ENCODE data around the gene DLG1. TPM values are rescaled to one million over a fixed set of nuclear protein-coding genes. Genes with fewer than 3 reads are reported as not detected.
"Not testable (repeated sequence)": the region's sequence is repeated elsewhere in the genome, so short reads cannot be mapped to it uniquely, and the experiment has no call there.

Gene DLG1
- total and polyA plus RNA-seq, 4 experiments from 2014 or later: 21.4 to 92.1 (median 61.2) TPM

DNA sequence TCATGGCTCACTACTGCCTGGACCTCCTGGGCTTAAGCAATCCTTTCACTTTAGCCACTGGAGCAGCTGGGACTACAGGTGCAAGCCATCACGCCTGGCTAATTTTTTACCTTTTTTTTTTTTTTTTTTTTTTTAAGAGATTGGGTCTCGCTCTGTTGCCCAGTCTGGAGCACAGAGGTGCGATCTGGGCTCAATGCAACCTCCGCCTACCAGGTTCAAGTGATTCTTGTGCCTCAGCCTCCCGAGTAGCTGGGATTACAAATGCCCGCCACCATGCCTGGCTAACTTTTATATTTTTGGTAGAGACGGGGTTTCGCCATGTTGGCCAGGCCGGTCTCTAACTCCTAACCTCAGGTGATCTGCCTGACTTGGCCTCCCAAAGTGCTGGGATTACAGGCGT is 218.1 kb downstream of the DLG1 start:
- no peaks in the 10 kb centered on the region for H3K4me1 Mint-ChIP-seq
- no peak overlapping the region for H3K27ac ChIP-seq (ENCODE audit: low read depth, low read length)
- H3K9me3 ChIP-seq (ENCODE audit: control insufficient read depth in 1 of 2, low read length in 2 of 2): no peaks in the 10 kb centered on the region
- intact Hi-C loops (cut with micrococcal nuclease): no loop called here
- H3K27me3 ChIP-seq (ENCODE audit: insufficient read depth, low read length): no peaks in the 10 kb centered on the region
- no peaks in the 10 kb centered on the region for H3K36me3 ChIP-seq (ENCODE audit: insufficient read depth, low read length)
- ChIA-PET CTCF (ENCODE audit: partially characterized antibody) (interaction anchor here (0.7 kb wide), 1 partner anchor 815 kb away, joined by 4 read pairs; no protein-coding TSS in a partner anchor), POLR2A (ENCODE audit: partially characterized antibody) (no interaction called here)
- H3K4me3 ChIP-seq (ENCODE audit: low read length in 2 of 2): no peak overlapping the region
- H3K9me3 Mint-ChIP-seq: no peaks in the 10 kb centered on the region
- peaks cover 10 to 30% of the 10 kb centered on the region in 2 donors for H3K36me3 Mint-ChIP-seq
- no peaks in the 10 kb centered on the region for H3K27me3 Mint-ChIP-seq
- no peak for DNase-seq
- no peak overlapping the region for H3K27ac Mint-ChIP-seq
- H3K4me1 ChIP-seq (ENCODE audit: insufficient read depth, low read length): no peaks in the 10 kb centered on the region
- H3K4me3 Mint-ChIP-seq: no peak overlapping the region

DNA sequence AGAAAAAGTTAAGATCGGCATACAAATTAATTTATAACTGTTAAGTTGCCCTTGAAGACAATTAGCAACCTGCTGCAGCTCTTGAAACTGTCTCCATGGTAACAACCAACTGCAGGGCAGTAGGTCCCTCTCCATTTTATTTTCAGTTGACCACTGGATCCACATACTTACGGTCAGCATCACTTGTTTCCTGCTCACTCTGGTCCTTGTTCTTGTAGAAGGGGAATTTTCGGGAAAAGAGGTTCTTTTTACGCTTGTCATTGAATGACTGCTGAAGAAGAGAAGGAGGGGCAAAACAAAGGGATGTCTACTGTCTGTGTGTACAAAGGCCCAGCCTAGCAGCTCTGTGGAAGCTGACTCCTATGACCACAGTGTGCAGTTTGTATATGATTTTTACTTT is 222.0 kb downstream of the DLG1 start:
- Histone ChIP-seq H3K4me3 (ENCODE audit: low read length in 2 of 2) (no peak overlapping the region), H3K27me3 (ENCODE audit: insufficient read depth, low read length) (no peaks in the 10 kb centered on the region), H3K4me1 (ENCODE audit: insufficient read depth, low read length) (no peaks in the 10 kb centered on the region), H3K27ac (ENCODE audit: low read depth, low read length) (no peak overlapping the region), H3K36me3 (ENCODE audit: insufficient read depth, low read length) (no peaks in the 10 kb centered on the region), H3K9me3 (ENCODE audit: control insufficient read depth in 1 of 2, low read length in 2 of 2) (no peaks in the 10 kb centered on the region)
- ChIA-PET CTCF (ENCODE audit: partially characterized antibody) (interaction anchor here (1.7 kb wide), 1 partner anchor 75 kb away, joined by 3 read pairs; no protein-coding TSS in a partner anchor), POLR2A (ENCODE audit: partially characterized antibody) (no interaction called here)
- Mint-ChIP-seq H3K4me3 (no peak overlapping the region), H3K4me1 (no peaks in the 10 kb centered on the region), H3K36me3 (peaks cover 3 to 27% of the 10 kb centered on the region in 2 donors), H3K9me3 (no peaks in the 10 kb centered on the region), H3K27me3 (no peaks in the 10 kb centered on the region), H3K27ac (no peak overlapping the region)
- no peak for DNase-seq
- intact Hi-C loops (cut with micrococcal nuclease): no loop called here

GRCh38 chr3:197068077-197068476 is 230.3 kb downstream of the DLG1 start:
- Histone ChIP-seq H3K9me3 (ENCODE audit: control insufficient read depth in 1 of 2, low read length in 2 of 2) (no peaks in the 10 kb centered on the region), H3K27me3 (ENCODE audit: insufficient read depth, low read length) (no peaks in the 10 kb centered on the region), H3K4me1 (ENCODE audit: insufficient read depth, low read length) (no peaks in the 10 kb centered on the region), H3K4me3 (ENCODE audit: low read length in 2 of 2) (no peak overlapping the region), H3K36me3 (ENCODE audit: insufficient read depth, low read length) (peaks cover 5% of the 10 kb centered on the region), H3K27ac (ENCODE audit: low read depth, low read length) (no peak overlapping the region)
- Mint-ChIP-seq H3K4me3 (no peak overlapping the region), H3K27ac (no peak overlapping the region), H3K4me1 (no peaks in the 10 kb centered on the region), H3K36me3 (peaks cover 17 to 22% of the 10 kb centered on the region in 2 donors), H3K9me3 (no peaks in the 10 kb centered on the region), H3K27me3 (no peaks in the 10 kb centered on the region)
- DNase-seq: no peak
- intact Hi-C loops (cut with micrococcal nuclease): no loop called here
- CTCF ChIA-PET (ENCODE audit: partially characterized antibody): no interaction called here
- POLR2A ChIA-PET (ENCODE audit: partially characterized antibody): no interaction called here

DNA sequence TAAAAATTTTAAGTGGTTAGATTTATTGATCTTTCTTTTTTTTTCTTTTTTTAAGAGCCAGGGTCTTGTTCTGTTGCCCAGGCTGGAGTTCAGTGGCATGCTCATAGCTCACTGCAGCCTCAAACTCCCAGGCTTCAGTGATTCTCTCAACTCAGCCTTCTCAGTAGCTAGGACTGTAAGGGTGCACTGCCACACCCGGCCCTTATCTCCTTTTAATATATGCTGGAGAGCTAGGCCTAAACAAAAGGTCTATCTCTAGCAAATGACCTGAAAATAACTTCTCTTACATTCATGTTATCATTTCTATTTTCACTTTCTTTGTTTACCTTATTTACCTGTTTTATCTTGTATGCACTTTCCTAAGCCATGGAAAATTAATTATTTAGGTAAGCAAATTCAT is 233.6 kb downstream of the DLG1 start:
- POLR2A ChIA-PET (ENCODE audit: partially characterized antibody): no interaction called here
- H3K27me3 Mint-ChIP-seq: no peaks in the 10 kb centered on the region
- no peak for DNase-seq
- H3K4me1 Mint-ChIP-seq: no peaks in the 10 kb centered on the region
- H3K27ac ChIP-seq (ENCODE audit: low read depth, low read length): no peak overlapping the region
- no peaks in the 10 kb centered on the region for H3K4me1 ChIP-seq (ENCODE audit: insufficient read depth, low read length)
- no peaks in the 10 kb centered on the region for H3K9me3 ChIP-seq (ENCODE audit: control insufficient read depth in 1 of 2, low read length in 2 of 2)
- H3K36me3 ChIP-seq (ENCODE audit: insufficient read depth, low read length): peaks cover 10% of the 10 kb centered on the region
- no peak overlapping the region for H3K27ac Mint-ChIP-seq
- CTCF ChIA-PET (ENCODE audit: partially characterized antibody): no interaction called here
- no peaks in the 10 kb centered on the region for H3K27me3 ChIP-seq (ENCODE audit: insufficient read depth, low read length)
- no peak overlapping the region for H3K4me3 ChIP-seq (ENCODE audit: low read length in 2 of 2)
- no peak overlapping the region for H3K4me3 Mint-ChIP-seq
- H3K36me3 Mint-ChIP-seq: peaks cover 35 to 40% of the 10 kb centered on the region in 2 donors
- H3K9me3 Mint-ChIP-seq: peaks cover 0 to 1% (median 0%) of the 10 kb centered on the region in 8 donors
- intact Hi-C loops (cut with micrococcal nuclease): no loop called here

GRCh38 chr3:197062446-197062845 is 236.0 kb downstream of the DLG1 start:
- peaks cover 17% of the 10 kb centered on the region for H3K36me3 ChIP-seq (ENCODE audit: insufficient read depth, low read length)
- DNase-seq: no peak
- H3K27ac ChIP-seq (ENCODE audit: low read depth, low read length): no peak overlapping the region
- ChIA-PET POLR2A (ENCODE audit: partially characterized antibody) (no interaction called here), CTCF (ENCODE audit: partially characterized antibody) (no interaction called here)
- Mint-ChIP-seq H3K4me3 (no peak overlapping the region), H3K27ac (peak overlapping the region in 1 of 7 donors; percentile 22), H3K9me3 (peaks cover 0 to 1% (median 0%) of the 10 kb centered on the region in 8 donors), H3K27me3 (no peaks in the 10 kb centered on the region), H3K4me1 (no peaks in the 10 kb centered on the region), H3K36me3 (peaks cover 53 to 63% of the 10 kb centered on the region in 2 donors)
- no peaks in the 10 kb centered on the region for H3K9me3 ChIP-seq (ENCODE audit: control insufficient read depth in 1 of 2, low read length in 2 of 2)
- H3K4me3 ChIP-seq (ENCODE audit: low read length in 2 of 2): no peak overlapping the region
- H3K27me3 ChIP-seq (ENCODE audit: insufficient read depth, low read length): no peaks in the 10 kb centered on the region
- H3K4me1 ChIP-seq (ENCODE audit: insufficient read depth, low read length): no peaks in the 10 kb centered on the region
- intact Hi-C loops (cut with micrococcal nuclease): no loop called here

DNA sequence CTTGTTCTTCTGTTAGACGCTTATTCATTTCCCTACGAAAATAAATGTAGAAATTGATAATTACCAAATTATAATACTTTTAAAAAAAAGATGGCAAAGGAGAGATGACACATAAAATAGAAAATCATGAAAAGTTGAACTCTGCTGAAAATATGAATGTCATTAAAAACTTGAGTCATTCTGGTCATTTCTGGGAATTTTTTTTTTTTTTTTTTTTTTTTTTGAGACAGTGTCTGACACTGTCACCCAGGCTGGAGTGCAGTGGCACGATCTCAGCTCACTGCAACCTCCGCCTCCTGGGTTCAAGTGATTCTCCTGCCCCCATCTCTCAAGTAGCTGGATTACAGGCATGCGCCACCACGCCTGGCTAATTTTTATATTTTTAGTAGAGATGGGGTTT is 246.8 kb downstream of the DLG1 start:
- H3K4me1 Mint-ChIP-seq; H3K27ac Mint-ChIP-seq; H3K4me3 Mint-ChIP-seq; H3K36me3 ChIP-seq (ENCODE audit: insufficient read depth, low read length); H3K27ac ChIP-seq (ENCODE audit: low read depth, low read length); CTCF ChIA-PET (ENCODE audit: partially characterized antibody); H3K9me3 ChIP-seq (ENCODE audit: control insufficient read depth in 1 of 2, low read length in 2 of 2); H3K4me1 ChIP-seq (ENCODE audit: insufficient read depth, low read length); H3K27me3 ChIP-seq (ENCODE audit: insufficient read depth, low read length); DNase-seq; H3K9me3 Mint-ChIP-seq; H3K27me3 Mint-ChIP-seq; H3K4me3 ChIP-seq (ENCODE audit: low read length in 2 of 2); intact Hi-C loops (cut with micrococcal nuclease); POLR2A ChIA-PET (ENCODE audit: partially characterized antibody): not testable (repeated sequence)
- H3K36me3 Mint-ChIP-seq: peaks cover 33 to 46% of the 10 kb centered on the region in 2 donors

DNA sequence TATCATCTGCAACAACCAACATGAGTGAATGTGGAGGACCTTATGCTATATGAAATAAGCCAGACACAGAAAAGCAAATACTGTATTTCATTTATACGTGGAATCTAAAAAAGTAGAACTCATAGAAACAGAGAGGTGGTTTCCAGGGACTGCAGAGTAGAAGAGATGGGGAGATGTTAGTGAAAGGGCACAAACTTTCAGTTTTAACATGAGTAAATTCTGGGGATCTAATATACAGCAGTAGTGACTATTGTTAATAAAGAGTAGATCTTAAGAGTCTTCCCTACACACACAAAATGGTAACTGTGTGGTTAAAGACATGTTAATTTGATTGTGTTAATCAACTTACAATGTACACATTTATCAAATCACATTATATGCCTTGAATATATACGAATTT is 247.9 kb downstream of the DLG1 start:
- H3K4me3 ChIP-seq (ENCODE audit: low read length in 2 of 2): no peak overlapping the region
- Mint-ChIP-seq H3K27ac (peak overlapping the region in 2 of 7 donors; percentile 4 to 8), H3K4me3 (no peak overlapping the region), H3K27me3 (no peaks in the 10 kb centered on the region), H3K36me3 (peaks cover 35 to 47% of the 10 kb centered on the region in 2 donors), H3K4me1 (peaks cover 0 to 2% (median 0%) of the 10 kb centered on the region in 4 donors), H3K9me3 (no peaks in the 10 kb centered on the region)
- POLR2A ChIA-PET (ENCODE audit: partially characterized antibody): no interaction called here
- intact Hi-C loops (cut with micrococcal nuclease): no loop called here
- peaks cover under 1% of the 10 kb centered on the region for H3K36me3 ChIP-seq (ENCODE audit: insufficient read depth, low read length)
- no peaks in the 10 kb centered on the region for H3K9me3 ChIP-seq (ENCODE audit: control insufficient read depth in 1 of 2, low read length in 2 of 2)
- H3K4me1 ChIP-seq (ENCODE audit: insufficient read depth, low read length): no peaks in the 10 kb centered on the region
- H3K27me3 ChIP-seq (ENCODE audit: insufficient read depth, low read length): no peaks in the 10 kb centered on the region
- no peak overlapping the region for H3K27ac ChIP-seq (ENCODE audit: low read depth, low read length)
- DNase-seq: no peak
- CTCF ChIA-PET (ENCODE audit: partially characterized antibody): no interaction called here

- H3K27me3 ChIP-seq (ENCODE audit: insufficient read depth, low read length): no peaks in the 10 kb centered on the region
- Mint-ChIP-seq H3K4me1 (no peaks in the 10 kb centered on the region), H3K36me3 (peaks cover 11 to 24% of the 10 kb centered on the region in 2 donors), H3K4me3 (no peak overlapping the region), H3K9me3 (no peaks in the 10 kb centered on the region), H3K27me3 (no peaks in the 10 kb centered on the region), H3K27ac (no peak overlapping the region)
- H3K27ac ChIP-seq (ENCODE audit: low read depth, low read length): no peak overlapping the region
- H3K9me3 ChIP-seq (ENCODE audit: control insufficient read depth in 1 of 2, low read length in 2 of 2): no peaks in the 10 kb centered on the region
- ChIA-PET POLR2A (ENCODE audit: partially characterized antibody) (no interaction called here), CTCF (ENCODE audit: partially characterized antibody) (interaction anchor here (0.8 to 2.3 kb wide), 2 partner anchors 11 to 13 kb away, joined by 4 to 10 read pairs; partner anchors contain the start of gene MELTF)
- intact Hi-C loops (cut with micrococcal nuclease): no loop called here
- H3K4me3 ChIP-seq (ENCODE audit: low read length in 2 of 2): no peak overlapping the region
- peaks cover 10% of the 10 kb centered on the region for H3K36me3 ChIP-seq (ENCODE audit: insufficient read depth, low read length)
- DNase-seq: no peak
- H3K4me1 ChIP-seq (ENCODE audit: insufficient read depth, low read length): no peaks in the 10 kb centered on the region
Observed at GRCh38 chr3:197042539-197042938, 255.9 kb downstream of the DLG1 start.

All from CD4-positive, alpha-beta memory T cell (primary cell).